ENCODE measurements around the gene C21orf91. TPM values are rescaled to one million over a fixed set of nuclear protein-coding genes. Genes with fewer than 3 reads are reported as not detected.

The C21orf91 gene
- total RNA-seq, 4 donors from 2014 or later, result 3.6 to 14.2 (median 9.5) TPM

GRCh38 chr21:17813353-17813752 is 5.8 kb downstream of the C21orf91 start:
- no peaks in the 10 kb centered on the region for H3K27me3 ChIP-seq
- WGBS, 2 donors, result 95 to 97% methylated on average over 2 of the region's 2 CpGs
- peaks cover 0 to 50% (median 1%) of the 10 kb centered on the region in 3 donors for H3K36me3 ChIP-seq
- TF ChIP-seq POLR2A (IDR thresholded peaks at IDR 0.05), result no peak
- no peak for TF ChIP-seq EP300 (IDR thresholded peaks at IDR 0.05)
- TF ChIP-seq CTCF (IDR thresholded peaks at IDR 0.05), result no peak
- peaks cover 0 to 39% (median 11%) of the 10 kb centered on the region in 4 donors for H3K4me1 ChIP-seq
- H3K9me3 ChIP-seq, result peaks cover 0 to 6% (median 0%) of the 10 kb centered on the region in 4 donors
- H3K27ac ChIP-seq, result no peak overlapping the region
- no peak overlapping the region for H3K4me3 ChIP-seq
- no peak for DNase-seq (ENCODE audit: low spot score in 2 of 2)

GRCh38 chr21:17805966-17806365 is 13.2 kb downstream of the C21orf91 start:
- WGBS, 2 donors, result 95 to 96% methylated on average over 4 of the region's 4 CpGs
- no peak overlapping the region for H3K4me3 ChIP-seq
- peaks cover 0 to 17% (median 2%) of the 10 kb centered on the region in 4 donors for H3K9me3 ChIP-seq
- H3K36me3 ChIP-seq, result peaks cover 3 to 80% (median 7%) of the 10 kb centered on the region in 3 donors
- H3K27me3 ChIP-seq, result no peaks in the 10 kb centered on the region
- TF ChIP-seq POLR2A (IDR thresholded peaks at IDR 0.05) (no peak), CTCF (IDR thresholded peaks at IDR 0.05) (no peak), EP300 (IDR thresholded peaks at IDR 0.05) (no peak)
- peaks cover 0 to 9% (median 0%) of the 10 kb centered on the region in 4 donors for H3K4me1 ChIP-seq
- H3K27ac ChIP-seq, result no peak overlapping the region
- no peak for DNase-seq (ENCODE audit: low spot score in 2 of 2)

GRCh38 chr21:17803536-17803935 is 15.6 kb downstream of the C21orf91 start:
- Histone ChIP-seq H3K4me3 (no peak overlapping the region), H3K27ac (no peak overlapping the region), H3K27me3 (no peaks in the 10 kb centered on the region), H3K36me3 (peaks cover 3 to 56% (median 7%) of the 10 kb centered on the region in 3 donors), H3K9me3 (peaks cover 0 to 14% (median 2%) of the 10 kb centered on the region in 4 donors), H3K4me1 (peaks cover 0 to 20% (median 0%) of the 10 kb centered on the region in 4 donors)
- TF ChIP-seq POLR2A (IDR thresholded peaks at IDR 0.05) (no peak), EP300 (IDR thresholded peaks at IDR 0.05) (no peak), CTCF (IDR thresholded peaks at IDR 0.05) (no peak)
- no peak for DNase-seq (ENCODE audit: low spot score in 2 of 2)
- 60 to 65% methylated on average over 3 of the region's 3 CpGs for WGBS, 2 donors

GRCh38 chr21:17802572-17802971 is 16.6 kb downstream of the C21orf91 start:
- 78 to 81% methylated on average over 1 of the region's 1 CpG for WGBS, 2 donors
- H3K9me3 ChIP-seq, result peaks cover 0 to 4% (median 0%) of the 10 kb centered on the region in 4 donors

More at GRCh38 chr21:17802572-17802971, 16.6 kb downstream of the C21orf91 start:
- TF ChIP-seq POLR2A (IDR thresholded peaks at IDR 0.05) (no peak), CTCF (IDR thresholded peaks at IDR 0.05) (no peak), EP300 (IDR thresholded peaks at IDR 0.05) (no peak)
- no peak for DNase-seq (ENCODE audit: low spot score in 2 of 2)
- H3K4me1 ChIP-seq, result peaks cover 0 to 26% (median 0%) of the 10 kb centered on the region in 4 donors
- peaks cover 0 to 46% (median 0%) of the 10 kb centered on the region in 3 donors for H3K36me3 ChIP-seq
- H3K4me3 ChIP-seq, result no peak overlapping the region
- H3K27ac ChIP-seq, result no peak overlapping the region
- H3K27me3 ChIP-seq, result no peaks in the 10 kb centered on the region

Data from tibial nerve (tissue), 4 donors.